ENCODE results near the gene RNF123.

DNA sequence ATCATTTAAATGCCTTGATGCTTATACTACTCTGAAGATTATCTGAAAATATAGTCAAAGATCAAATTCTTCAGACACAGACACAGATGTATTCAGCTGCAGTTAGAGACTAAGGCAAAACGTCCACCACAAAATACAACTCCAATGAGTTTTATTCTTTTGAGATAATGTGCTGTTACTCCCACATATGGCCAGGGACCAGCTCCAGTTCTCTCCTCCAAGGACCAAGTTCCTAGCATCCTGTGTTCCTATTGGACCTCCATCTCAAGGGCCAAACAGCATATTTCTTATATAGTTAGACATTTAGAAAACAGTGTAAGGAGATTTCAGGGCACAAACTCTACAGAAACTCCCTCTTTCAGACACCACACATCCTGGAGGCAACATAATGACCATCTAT lies 69.9 kb downstream of the RNF123 start:
- TF ChIP-seq, protein P1, sequence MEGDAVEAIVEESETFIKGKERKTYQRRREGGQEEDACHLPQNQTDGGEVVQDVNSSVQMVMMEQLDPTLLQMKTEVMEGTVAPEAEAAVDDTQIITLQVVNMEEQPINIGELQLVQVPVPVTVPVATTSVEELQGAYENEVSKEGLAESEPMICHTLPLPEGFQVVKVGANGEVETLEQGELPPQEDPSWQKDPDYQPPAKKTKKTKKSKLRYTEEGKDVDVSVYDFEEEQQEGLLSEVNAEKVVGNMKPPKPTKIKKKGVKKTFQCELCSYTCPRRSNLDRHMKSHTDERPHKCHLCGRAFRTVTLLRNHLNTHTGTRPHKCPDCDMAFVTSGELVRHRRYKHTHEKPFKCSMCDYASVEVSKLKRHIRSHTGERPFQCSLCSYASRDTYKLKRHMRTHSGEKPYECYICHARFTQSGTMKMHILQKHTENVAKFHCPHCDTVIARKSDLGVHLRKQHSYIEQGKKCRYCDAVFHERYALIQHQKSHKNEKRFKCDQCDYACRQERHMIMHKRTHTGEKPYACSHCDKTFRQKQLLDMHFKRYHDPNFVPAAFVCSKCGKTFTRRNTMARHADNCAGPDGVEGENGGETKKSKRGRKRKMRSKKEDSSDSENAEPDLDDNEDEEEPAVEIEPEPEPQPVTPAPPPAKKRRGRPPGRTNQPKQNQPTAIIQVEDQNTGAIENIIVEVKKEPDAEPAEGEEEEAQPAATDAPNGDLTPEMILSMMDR (IDR thresholded peaks at IDR 0.05), result no peak
- TF ChIP-seq POLR2AphosphoS5 (IDR thresholded peaks at IDR 0.05; ENCODE audit: low read depth, low read length) (no peak), TCF7L2 (IDR thresholded peaks at IDR 0.05; ENCODE audit: low read depth, low read length) (no peak), SIN3A (IDR thresholded peaks at IDR 0.05; ENCODE audit: borderline replicate concordance, insufficient read depth, low read depth, low read length) (no peak)

Measured in Panc1 (cell line).